ENCODE data around the gene PSMB2. TPM values are rescaled to one million over a fixed set of nuclear protein-coding genes. Genes with fewer than 3 reads are reported as not detected.

The PSMB2 gene
- total RNA-seq, 1 experiment from 2014 or later: 86.0 TPM

GRCh38 chr1:35615440-35615839, 25.9 kb downstream of the PSMB2 start:
- no peak for DNase-seq
- no peaks in the 10 kb centered on the region for H3K27me3 ChIP-seq (ENCODE audit: insufficient read depth, low read length)
- no peak overlapping the region for H3K9ac ChIP-seq (ENCODE audit: extremely low read depth, insufficient read length, low read length)
- H3K4me1 ChIP-seq (ENCODE audit: insufficient read depth, low read length): no peaks in the 10 kb centered on the region
- no peaks in the 10 kb centered on the region for H3K23me2 ChIP-seq (ENCODE audit: insufficient read length, low read depth, low read length, poor library complexity, severe bottlenecking)
- peaks cover 8 to 11% of the 10 kb centered on the region in 2 experiments for H3K4me1 Mint-ChIP-seq
- peaks cover 6% of the 10 kb centered on the region for H3K79me1 ChIP-seq (ENCODE audit: insufficient read depth, low read depth, low read length, poor library complexity, severe bottlenecking)
- H3K27ac ChIP-seq (ENCODE audit: insufficient read length, low read depth, low read length): no peak overlapping the region
- H3K9me3 ChIP-seq (ENCODE audit: control insufficient read depth, low read depth, low read length): no peaks in the 10 kb centered on the region
- H3K4me2 ChIP-seq (ENCODE audit: insufficient read depth, insufficient read length, low read length): no peak overlapping the region
- no peak for TF ChIP-seq CTCF (conservative IDR thresholded peaks at IDR 0.05)
- H3K27me3 Mint-ChIP-seq (ENCODE audit: low read depth): no peaks in the 10 kb centered on the region
- no peak overlapping the region for H2BK12ac ChIP-seq (ENCODE audit: insufficient read length, low read depth, low read length)
- H4K8ac ChIP-seq (replicated peaks; ENCODE audit: insufficient read length, low read depth, low read length): no peak overlapping the region
- H3K79me2 ChIP-seq (ENCODE audit: insufficient read depth, low read length): peaks cover 2% of the 10 kb centered on the region; the same call in 1 of the 2 replicates
- no peak overlapping the region for H2BK5ac ChIP-seq (ENCODE audit: insufficient read length, low read length)
- no peak overlapping the region for H2BK20ac ChIP-seq (ENCODE audit: low read depth, low read length, poor library complexity, severe bottlenecking)
- H3T11ph ChIP-seq (ENCODE audit: low read length): no peak overlapping the region
- no peak overlapping the region for H2BK120ac ChIP-seq (ENCODE audit: low read depth, low read length, poor library complexity, severe bottlenecking)
- H3K36me3 Mint-ChIP-seq (ENCODE audit: insufficient read depth in 1 of 3, low read depth in 3 of 3): peaks cover 15 to 30% (median 23%) of the 10 kb centered on the region in 3 experiments; a peak in 6 of 7 replicates
- H3K9me3 Mint-ChIP-seq: no peaks in the 10 kb centered on the region
- H3K56ac ChIP-seq (ENCODE audit: insufficient read length, low read depth, low read length): no peak overlapping the region
- no peaks in the 10 kb centered on the region for H4K20me1 ChIP-seq (ENCODE audit: control insufficient read depth, insufficient read depth, insufficient read length)
- H4K91ac ChIP-seq (ENCODE audit: insufficient read length, low read depth, low read length): no peak overlapping the region
- H3K4ac ChIP-seq (ENCODE audit: low read depth, low read length): no peak overlapping the region
- H2BK15ac ChIP-seq (ENCODE audit: low read depth, low read length): no peak overlapping the region
- no peak overlapping the region; the same call in 1 of the 2 replicates for H3K14ac ChIP-seq (ENCODE audit: insufficient read depth, low read length)
- H4K5ac ChIP-seq (ENCODE audit: insufficient read length, low read depth, low read length): no peak overlapping the region
- H2AFZ ChIP-seq (ENCODE audit: low read length): no peak overlapping the region
- no peak overlapping the region for H3K23ac ChIP-seq (ENCODE audit: insufficient read length, low read depth, low read length)
- H3K4me3 Mint-ChIP-seq: no peak overlapping the region
- no peak overlapping the region for H2AK5ac ChIP-seq (ENCODE audit: insufficient read length, low read length)
- no peak overlapping the region for H3K18ac ChIP-seq (ENCODE audit: insufficient read length, low read depth, low read length)
- no CpG with 5 or more reads among the region's 8 CpGs for WGBS (ENCODE audit: extremely low coverage, insufficient read length, low lambda C conversion rate)
- peak overlapping the region in 1 of 3 experiments; percentile 20; a peak in 1 of 7 replicates for H3K27ac Mint-ChIP-seq

Data from H9 (cell line).